Activated CD8-positive, alpha-beta memory T cell treated with anti-CD3 and anti-CD28 coated beads for 1 hour (primary cell): ENCODE data around the gene PACS1.

ENCODE experiments used
- DNase-seq, 2 donors: peaks; one replicate each; pipeline ENCODE4 v3.0.0-alpha.2; 2020; ENCODE audit warnings: low read depth in 1 of 2; ENCODE audit errors: extremely low read depth in 1 of 2

PACS1 gene

DNA sequence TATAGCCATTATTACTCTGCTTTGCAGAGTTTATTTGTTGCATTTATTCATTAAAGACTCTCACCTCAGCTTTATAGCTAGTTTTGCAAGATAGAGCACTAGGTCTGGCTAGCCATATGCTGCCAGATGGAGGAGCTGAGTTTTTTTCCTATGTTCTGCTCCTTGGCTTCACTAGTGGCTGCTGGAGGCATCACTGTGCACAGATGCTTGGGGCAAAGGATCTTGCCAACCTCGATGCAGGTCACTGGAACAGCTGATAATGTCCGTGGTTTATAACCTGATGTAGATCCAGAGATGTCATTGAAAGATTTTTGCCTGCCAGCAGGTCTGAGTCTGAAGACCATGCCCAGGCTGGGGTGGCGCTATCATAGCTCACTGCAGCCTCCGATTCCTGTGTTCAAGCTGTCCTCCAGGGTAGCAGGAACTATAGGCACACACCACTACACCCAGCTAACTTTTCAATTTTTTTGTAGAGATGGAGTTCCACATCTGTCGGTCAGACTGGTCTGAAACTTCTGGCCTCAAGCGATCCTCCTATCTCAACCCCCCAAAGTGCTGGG, 63.2 kb downstream of the PACS1 start:
- DNase-seq, result no peak

DNA sequence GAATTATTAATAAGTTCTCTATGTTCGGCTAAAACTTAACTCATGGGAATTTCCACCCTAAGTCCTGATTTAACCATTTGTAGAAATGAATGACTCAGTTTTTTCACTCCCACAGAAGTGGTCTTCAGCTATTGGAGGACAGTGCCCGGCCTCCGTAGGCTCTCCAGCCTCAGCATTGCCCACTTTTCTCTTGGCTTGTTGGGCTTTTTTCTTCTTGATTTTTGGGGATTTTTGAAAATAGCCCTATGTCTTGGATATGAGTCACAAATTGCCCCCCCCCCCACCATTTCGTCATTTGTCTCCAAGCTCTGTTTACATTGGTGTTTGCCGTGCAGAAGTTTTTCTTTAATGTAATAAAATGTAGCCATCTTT, 66.7 kb downstream of the PACS1 start:
- no peak for DNase-seq

DNA sequence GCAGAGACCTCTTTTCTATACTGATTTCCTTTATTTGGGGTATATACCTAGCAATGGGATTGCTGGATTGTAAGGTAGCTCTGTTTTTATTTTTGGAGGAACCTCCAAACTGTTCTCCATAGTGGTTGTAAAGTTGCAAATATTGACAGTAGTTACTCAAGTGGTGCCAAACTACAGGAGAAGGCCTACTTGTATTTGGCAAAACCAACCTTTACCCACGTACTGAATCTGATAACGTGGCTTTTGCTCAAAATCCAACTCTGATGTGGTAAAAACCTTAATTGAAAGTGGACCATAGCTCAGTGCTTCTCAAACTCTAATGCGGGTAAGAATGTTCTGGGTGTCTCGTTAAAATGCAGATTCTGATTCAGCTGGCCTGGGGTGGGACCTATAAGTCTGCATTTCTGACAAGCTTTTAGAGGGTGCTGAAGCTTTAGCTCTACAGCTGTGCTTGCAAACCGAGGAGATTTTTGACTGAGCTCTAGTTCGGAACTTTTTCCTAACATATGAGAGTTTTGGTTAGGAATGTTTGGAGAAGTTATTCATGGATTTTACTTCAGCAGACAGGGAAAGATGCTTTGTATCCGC, 69.8 kb downstream of the PACS1 start:
- DNase-seq, result no peak

DNA sequence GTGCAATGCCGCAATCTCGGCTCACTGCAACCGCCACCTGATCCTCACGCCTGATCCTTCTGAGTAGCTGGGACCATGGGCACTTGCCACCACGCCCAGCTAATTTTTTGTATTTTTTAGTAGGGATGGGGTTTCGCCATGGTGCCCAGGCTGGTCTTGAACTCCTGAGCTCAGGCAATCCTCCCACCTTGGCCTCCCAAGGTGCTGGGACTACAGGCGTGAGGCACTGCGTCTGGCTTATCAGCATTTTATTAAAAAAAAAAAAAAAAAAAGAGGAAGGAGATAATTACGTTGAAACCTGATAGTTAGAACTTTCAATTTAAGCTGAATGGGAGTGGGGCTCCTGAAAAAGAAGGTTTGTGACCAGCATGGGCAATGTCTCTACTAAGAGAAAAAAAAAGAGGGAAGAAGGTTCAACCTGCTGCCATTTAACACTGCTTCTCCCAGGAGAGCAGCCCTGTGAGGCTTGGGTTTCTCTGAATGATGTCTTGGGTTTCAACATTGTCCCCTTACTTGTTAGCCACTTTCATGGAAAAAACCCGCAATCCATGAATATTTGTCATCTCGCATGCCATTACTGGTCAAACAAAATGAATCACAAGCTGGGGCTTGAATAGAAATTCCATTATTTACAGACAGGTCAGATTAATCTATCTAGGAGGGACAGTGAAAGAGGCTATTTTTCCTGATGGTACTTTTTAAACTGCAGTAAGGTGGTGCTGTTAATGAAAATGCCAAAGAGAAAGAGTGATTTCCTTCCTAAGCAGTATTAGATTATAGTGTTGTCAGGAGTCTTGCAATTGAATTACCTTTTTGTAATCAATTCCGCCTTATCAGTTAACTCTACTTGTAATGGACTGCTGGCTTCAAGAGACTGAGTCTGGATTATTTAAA, 72.5 kb downstream of the PACS1 start:
- DNase-seq, result no peak

DNA sequence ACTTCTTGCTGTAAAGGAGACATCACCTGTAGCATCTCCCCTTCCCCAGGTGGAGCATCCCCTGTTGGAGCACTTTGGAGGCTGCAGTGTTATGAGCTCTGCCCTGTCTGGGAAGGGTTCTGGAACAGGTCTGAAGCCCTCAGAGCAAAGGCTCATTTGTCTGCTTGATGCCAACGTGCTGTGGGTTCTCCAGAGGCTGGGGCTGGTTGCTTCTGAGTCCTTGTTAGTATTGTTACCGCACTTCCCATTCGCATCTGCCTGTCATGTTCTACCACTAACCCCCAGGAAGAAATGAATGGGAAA, 73.1 kb downstream of the PACS1 start:
- no peak for DNase-seq

DNA sequence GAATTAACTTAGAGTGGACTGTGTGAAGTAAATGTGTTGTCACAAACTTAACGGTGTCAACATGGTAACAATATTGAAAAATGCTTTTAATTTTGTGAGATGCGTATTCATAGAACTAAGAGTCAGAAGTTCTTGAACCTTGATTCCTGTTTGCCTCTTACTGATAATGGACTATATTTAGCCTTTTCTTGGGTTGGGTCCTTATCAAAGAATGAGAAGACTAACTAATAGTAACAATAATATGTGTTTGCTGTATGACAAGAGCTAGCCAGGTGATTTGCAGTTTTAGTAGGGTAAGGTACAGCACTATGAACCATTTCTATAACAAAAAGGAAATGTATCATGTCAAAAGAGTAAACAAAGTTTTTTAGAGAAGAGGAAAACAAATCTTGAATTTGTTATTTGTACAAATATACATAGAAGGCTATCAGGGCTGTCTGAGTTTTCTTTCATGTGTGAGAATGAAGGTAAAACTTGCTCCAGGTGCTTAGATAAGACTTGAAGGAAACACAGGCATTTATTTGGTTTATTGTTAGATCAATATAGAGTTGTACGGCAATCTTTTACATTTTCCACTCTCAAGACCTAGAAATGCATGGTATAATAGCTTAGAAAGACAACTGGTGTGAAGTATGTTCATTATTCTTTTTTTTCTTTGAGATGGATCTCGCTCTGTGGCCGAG, 74.1 kb downstream of the PACS1 start:
- no peak for DNase-seq

DNA sequence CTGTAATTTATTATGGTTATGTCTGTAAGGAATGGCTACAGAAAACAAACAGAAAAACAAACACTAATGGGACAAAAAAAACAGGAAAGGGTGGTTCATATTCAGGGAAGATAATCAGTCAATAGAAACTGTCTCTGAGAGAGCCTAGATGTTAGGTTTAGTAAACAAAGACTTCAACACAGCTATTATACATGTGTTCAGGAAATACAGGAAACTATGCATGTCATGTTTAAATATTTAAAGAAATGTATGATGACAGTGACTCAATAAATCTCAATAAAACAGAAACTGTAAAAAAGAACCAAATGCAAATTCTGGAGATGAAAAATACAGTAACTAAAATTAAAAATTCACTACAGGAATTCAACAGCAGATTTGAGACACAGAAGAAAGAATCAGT, 76.0 kb downstream of the PACS1 start:
- no peak for DNase-seq

DNA sequence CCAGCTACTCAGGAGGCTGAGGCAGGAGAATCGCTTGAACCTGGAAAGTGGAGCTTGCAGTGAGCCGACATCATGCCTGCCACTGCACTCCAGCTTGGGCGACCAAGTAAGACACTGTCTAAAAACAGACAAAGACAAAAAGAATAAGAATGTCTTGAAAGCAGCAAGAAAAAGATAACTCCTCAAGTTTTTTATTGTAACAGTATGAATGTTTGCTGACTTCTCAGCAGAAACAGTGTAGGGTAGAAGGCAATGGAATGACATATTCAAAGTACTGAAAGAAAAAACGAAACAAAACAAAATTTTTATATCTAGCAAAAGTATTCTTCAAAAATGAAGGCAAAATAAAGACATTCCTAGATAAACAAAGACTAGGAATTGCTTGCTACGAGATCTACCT, 76.9 kb downstream of the PACS1 start:
- DNase-seq, result no peak

DNA sequence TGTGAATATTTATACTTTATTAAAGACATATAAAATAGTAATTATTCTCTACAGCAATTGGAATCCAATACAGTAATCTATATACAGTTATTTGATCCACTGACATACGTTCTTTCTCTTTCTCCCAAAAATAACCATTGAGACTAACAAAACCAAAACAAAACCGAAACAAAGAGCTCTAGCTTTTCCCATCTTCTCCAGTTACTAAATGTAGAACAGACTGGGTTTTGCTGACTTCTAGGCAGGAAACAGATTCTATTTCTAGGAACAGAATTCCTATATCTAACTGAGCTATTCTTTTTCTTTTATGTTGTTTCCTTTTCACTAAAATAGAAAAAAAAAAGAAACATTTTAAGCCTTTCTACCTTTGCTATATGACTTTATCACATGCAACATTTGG, 80.1 kb downstream of the PACS1 start:
- DNase-seq, result no peak

DNA sequence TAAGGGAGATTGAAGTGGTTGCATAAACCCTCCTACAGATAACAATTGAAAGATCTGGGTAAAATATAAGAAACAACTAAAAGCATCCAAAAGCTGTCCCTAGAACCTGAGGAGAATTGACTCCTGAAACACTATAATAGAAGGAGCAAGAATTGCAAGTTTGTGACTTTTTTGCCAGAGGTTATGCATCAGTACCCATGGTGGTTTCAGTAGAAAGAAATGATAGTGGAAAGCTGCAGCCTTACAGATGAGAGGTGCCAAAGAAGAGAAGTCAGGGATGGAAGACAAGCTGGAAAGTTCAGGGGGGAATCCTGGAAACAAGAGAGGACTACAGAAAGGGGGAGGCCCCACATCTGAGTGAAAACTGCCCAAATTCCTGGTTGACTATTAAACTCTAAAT, 80.7 kb downstream of the PACS1 start:
- no peak for DNase-seq

DNA sequence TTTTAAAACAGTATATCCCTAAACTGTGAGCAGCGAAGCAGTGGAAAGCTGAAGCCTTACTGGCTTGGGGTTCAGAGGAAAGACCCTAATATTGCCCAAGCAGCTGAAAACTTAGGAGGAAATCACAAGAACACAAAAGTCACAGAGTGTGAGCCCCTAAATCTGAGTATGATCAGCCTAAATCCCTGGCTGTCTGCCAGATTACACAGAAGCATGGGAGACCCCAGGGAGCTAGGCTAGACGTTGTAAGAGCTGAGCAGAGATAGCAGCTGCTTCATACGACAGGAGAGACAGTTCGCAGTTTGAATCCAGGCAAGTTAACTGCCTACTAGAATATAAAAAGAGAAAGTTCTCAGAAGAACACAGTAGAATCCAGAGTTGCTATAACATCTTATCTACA, 81.2 kb downstream of the PACS1 start:
- DNase-seq, result no peak

DNA sequence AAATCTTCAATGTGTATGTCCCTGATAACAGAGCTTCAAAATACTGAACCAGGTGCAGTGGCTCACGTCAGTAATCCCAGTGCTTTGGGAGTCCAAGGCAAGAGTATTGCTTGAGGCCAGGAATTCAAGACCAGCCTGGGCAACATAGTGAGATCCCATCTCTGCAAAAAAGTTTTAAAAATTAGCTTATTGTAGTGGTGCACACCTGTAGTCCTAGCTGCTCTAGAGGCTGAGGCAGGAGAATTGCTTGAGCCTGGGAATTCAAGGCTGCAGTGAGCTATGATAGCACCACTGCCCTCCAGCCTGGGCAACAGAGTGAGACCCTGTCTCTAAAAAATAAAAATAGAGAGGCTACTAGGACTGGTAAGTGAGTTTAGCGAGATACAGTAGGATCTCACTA, 84.0 kb downstream of the PACS1 start:
- DNase-seq, result no peak

DNA sequence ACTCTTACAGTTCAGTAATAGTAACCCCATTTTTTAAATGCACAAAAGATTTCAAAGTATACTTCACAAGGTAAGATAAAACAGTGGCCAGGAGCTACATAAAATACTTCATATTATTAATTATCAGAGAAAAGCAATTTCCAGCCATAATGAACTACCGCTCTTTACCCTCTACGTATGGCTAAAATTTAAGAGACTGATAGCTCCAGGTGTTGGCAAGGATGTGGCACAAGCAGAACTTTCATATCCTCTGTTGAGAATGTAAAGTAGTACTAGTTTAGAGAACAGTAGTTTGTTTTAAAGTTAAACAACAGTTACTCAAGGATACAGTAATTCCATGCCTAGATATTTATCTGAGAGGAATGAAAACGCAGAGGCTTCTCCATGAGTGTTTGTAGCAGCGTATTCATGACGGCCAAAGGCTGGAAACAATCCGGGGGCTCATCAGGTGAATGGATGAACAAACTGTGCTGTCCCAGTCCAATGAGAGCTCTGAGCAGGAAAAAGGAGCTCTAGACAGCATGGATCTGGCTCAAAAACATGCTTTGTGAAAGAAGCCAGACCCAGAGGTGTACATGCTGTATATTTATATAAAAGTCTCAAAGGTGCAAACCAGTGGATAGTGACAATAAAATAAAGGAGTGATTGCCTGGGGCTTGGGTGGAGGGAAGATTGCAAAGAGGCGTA, 85.5 kb downstream of the PACS1 start:
- DNase-seq, result no peak

DNA sequence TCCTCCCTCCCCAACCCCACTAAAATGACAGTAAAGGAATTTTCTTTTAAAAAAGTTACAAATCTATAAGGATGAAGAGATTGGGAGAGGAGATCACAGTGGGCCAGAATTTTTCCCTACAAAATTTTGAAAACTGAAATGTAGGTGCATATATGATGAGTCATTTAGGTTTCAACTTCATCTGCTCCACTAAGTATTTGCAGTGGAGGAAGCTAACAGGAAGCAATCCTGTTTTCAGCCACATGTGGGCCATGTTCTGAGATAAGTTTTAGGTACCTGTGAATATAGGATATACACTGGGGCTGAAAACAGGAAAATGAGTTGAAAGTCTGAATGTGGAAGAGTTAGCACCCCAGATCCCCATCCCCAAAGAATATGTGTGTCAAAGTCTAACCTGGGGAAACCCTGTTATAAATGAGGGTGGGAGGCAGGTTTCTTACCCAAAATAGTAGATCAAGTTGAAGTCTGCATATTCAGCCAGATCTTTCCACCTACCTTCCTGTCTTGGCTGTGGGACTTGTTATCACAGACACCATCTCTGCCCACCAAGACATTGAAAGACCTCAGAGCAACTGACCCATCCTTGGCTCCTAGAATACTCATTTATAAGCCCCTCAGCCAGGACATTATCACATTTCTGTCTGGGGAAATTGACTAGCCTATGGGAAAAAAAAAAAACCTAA, 87.3 kb downstream of the PACS1 start:
- no peak for DNase-seq

DNA sequence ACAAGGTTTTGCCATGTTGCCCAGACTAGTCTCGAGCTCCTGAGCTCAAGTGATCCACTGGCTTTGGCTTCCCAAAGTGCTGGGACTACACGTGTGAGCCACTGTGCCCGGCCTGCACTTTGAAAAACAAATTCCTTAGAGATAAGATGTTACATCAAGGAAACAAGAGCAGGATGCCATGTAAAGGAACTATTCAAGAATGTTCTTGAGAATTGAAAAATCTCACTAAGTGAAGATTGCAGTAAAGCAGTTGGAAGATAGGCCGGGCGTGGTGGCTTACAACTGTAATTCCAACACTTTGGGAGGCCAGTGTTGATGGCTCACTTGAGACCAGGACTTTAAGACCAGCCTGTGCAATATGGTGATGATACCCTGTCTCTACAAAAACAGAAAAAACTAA, 88.1 kb downstream of the PACS1 start:
- DNase-seq, result no peak

DNA sequence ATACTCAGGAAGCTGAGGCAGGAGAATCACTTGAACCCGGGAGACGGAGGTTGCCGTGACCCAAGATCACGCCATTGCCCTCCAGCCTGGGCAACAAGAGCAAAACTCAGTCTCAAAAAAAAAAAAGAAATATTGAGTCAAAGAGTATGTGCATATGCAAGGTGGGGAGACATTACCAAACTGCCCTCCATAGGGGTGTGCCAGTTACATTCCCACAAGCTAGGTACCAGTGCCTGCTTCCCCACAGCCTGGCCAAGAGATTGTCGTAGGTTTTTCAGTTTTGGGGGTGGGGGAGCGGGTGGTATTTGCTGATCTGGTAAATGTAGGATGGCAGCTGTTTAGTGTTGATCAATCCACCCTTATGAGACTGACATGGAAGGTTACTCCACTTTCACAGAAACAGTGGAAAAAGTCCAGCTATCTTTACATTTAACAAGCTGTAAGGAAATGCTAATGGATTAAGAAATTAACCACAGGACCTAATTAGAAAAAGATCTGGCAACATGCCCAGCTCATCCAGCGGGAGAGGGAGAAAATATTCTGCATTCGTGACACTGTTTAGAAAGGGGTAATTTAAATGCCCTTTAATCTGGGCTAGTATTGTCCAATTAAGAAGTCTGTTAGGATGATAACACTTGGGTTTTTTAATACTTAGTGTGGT, 89.4 kb downstream of the PACS1 start:
- no peak for DNase-seq

DNA sequence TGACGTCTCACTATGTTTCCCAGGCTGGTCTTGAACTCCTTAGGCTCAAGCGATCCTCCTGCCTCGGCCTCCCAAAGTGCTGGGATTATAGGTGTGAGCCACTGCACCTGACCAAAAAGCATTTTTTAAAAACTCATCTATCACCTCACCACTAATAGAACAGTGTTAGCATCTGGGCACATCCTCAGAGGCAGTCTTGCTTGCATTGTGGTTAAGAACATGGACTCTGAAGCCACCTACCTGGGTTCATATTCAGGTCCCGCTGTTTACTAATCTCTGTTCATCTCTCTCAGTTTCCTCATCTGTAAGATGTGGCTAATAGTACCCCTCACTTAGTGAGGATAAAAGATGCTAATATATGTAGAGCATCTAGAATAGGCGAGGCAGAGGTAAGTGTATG, 90.6 kb downstream of the PACS1 start:
- no peak for DNase-seq

DNA sequence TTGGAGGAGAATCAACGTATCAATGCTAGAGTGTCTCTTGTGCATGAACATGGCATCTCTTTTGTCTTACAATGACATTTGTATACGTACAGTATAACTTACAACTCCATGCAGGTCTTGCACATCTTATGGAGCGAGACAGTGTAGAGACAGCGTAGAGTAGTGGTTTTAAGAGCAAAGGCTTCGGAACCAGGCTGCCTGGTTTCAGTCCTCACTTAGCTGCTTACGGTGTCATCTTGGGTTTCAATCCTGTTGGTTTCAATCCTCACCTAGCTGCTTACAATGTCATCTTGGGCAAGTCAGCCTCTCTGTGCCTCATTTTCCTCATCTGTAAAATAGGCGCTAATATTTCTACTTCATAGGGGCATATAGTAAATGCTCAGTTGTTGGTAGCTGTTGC, 98.2 kb downstream of the PACS1 start:
- no peak for DNase-seq

DNA sequence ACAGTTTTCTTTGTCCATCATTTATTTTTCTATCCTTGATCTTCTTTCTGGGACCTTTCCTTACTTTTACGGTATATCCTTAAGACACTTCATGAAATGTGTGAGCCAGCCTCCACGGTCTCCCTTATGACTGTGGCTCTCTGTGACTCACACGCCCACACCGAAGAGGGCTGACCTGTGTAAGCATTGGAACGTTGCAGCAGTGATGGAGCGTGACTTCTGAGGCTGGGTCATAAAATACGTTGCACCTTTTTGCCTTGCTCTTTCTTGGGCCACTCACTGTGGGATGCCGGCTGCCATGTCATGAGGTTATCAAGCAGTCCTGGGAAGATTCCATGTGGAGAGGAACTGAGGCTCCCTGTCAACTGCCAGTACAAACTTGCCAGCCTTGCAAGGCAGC, 102.1 kb downstream of the PACS1 start:
- no peak for DNase-seq

DNA sequence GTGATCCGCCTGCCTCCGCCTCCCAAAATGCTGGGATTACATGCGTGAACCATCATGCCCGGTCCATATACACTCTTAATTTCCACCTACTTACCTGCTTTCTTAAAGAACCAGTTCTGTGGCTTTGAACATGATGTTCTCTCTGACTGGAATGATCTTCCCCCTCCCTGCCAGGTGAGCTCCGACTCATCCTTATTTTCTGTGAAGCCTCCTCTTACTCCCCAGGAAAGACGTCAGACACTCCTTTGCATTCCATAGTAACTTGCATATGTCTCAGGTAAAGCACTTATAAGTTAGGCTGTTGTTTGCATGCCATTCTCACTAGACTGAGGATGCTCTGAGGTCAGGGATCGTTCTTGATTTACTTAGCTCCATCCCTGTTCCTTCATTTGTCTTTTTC, 106.6 kb downstream of the PACS1 start:
- DNase-seq, result no peak
